GM23248 (cell line): Measurements from ENCODE around the gene TRIML2. TPM values are rescaled to one million over a fixed set of nuclear protein-coding genes. Genes with fewer than 3 reads are reported as not detected.

Experiments
- DNase-seq: peaks from one replicate; pipeline ENCODE4 v3.0.0-alpha.2; 2015
- H2AFZ ChIP-seq: fragments of 200-600 bp; sonication (generic); 2 replicates; pipeline ENCODE4 v1.6.1; 2016; ENCODE audit warnings: antibody characterized with exemption
- H3F3A ChIP-seq: fragments of 200-600 bp; sonication (generic); 2 replicates; pipeline ENCODE4 v1.6.1; 2016; ENCODE audit warnings: mild to moderate bottlenecking, antibody characterized with exemption, mixed run types; ENCODE audit not compliant: insufficient read depth
- H3K27ac ChIP-seq: fragments of 200-600 bp; sonication (generic); 2 replicates; pipeline ENCODE4 v1.5.1; 2016; ENCODE audit warnings: mild to moderate bottlenecking
- H3K27me3 ChIP-seq: fragments of 200-600 bp; sonication (generic); replicated peaks from 2 replicates; pipeline ENCODE4 v1.6.1; 2016; ENCODE audit warnings: mild to moderate bottlenecking; ENCODE audit not compliant: insufficient read depth
- H3K36me3 ChIP-seq: fragments of 200-600 bp; sonication (generic); 2 replicates; pipeline ENCODE4 v1.6.1; 2016; ENCODE audit warnings: low read depth, mild to moderate bottlenecking
- H3K4me1 ChIP-seq: fragments of 200-600 bp; sonication (generic); 2 replicates; pipeline ENCODE4 v1.6.1; 2016; ENCODE audit warnings: mild to moderate bottlenecking; ENCODE audit not compliant: insufficient read depth
- H3K4me2 ChIP-seq: fragments of 200-600 bp; sonication (generic); one replicate; pipeline ENCODE4 v1.6.1; 2016; ENCODE audit warnings: mild to moderate bottlenecking; ENCODE audit not compliant: unreplicated experiment
- H3K4me3 ChIP-seq: fragments of 200-600 bp; sonication (generic); 2 replicates; pipeline ENCODE4 v1.5.1; 2016; ENCODE audit warnings: mild to moderate bottlenecking
- H3K79me2 ChIP-seq: fragments of 200-600 bp; sonication (generic); 2 replicates; pipeline ENCODE4 v1.6.1; 2016; ENCODE audit warnings: mild to moderate bottlenecking; ENCODE audit not compliant: insufficient read depth
- H3K9ac ChIP-seq: fragments of 200-600 bp; sonication (generic); 2 replicates; pipeline ENCODE4 v1.6.1; 2016; ENCODE audit warnings: mild to moderate bottlenecking
- H3K9me2 ChIP-seq: fragments of 200-600 bp; sonication (generic); 2 replicates; pipeline ENCODE4 v1.6.1; 2016; ENCODE audit warnings: mixed run types, mild to moderate bottlenecking, moderate library complexity; ENCODE audit not compliant: insufficient read depth
- H3K9me3 ChIP-seq: fragments of 200-600 bp; sonication (generic); one replicate; pipeline ENCODE4 v1.6.1; 2017; ENCODE audit warnings: low read depth
- H4K20me1 ChIP-seq: fragments of 200-600 bp; sonication (generic); 2 replicates; pipeline ENCODE4 v1.6.0; 2016; ENCODE audit not compliant: insufficient read depth
- EZH2 ChIP-seq: fragments of 200-600 bp; sonication (generic); IDR thresholded peaks from 2 replicates; pipeline ENCODE4 v1.6.1; 2018; ENCODE audit warnings: antibody characterized with exemption, mild to moderate bottlenecking; ENCODE audit not compliant: insufficient read depth, poor library complexity, severe bottlenecking
- EZH2phosphoT487 ChIP-seq: fragments of 200-600 bp; sonication (generic); IDR thresholded peaks from 2 replicates; pipeline ENCODE4 v1.6.1; 2018; ENCODE audit warnings: antibody characterized with exemption, moderate library complexity, mild to moderate bottlenecking, low read depth; ENCODE audit not compliant: insufficient read depth
- WGBS, 2 experiments: methylation state at CpG; one replicate each; pipeline ENCODE4 v1.1.6; 2015 to 2017; ENCODE audit warnings: low lambda C conversion rate in 2 of 2, low coverage in 1 of 2; ENCODE audit errors: missing lambda C conversion rate in 2 of 2; 5-methylcytosine and 5-hydroxymethylcytosine counted together
- in situ Hi-C: fragments of 300-500 bp; cut with MboI; formaldehyde crosslinking; loops from 2 replicates; pipeline ENCODE4 v1.15.0; 2020
- polyA plus RNA-seq: library from polyadenylated mRNA; unstranded; fragments of >200 nt; fragmentation: Nextera tagmentation; extraction: Ambion mirVana; gene quantifications from 2 replicates; pipeline ENCODE4 v1.2.1, GENCODE V29; 2016
- total RNA-seq: library from RNA; depleted of rRNA; stranded (reverse); fragments of >200 nt; shearing (Covaris generic); gene quantifications from 2 replicates; pipeline ENCODE4 v1.2.3, GENCODE V29; 2014

Gene TRIML2
- total and polyA plus RNA-seq, 2 experiments from 2014 or later, result not detected

DNA sequence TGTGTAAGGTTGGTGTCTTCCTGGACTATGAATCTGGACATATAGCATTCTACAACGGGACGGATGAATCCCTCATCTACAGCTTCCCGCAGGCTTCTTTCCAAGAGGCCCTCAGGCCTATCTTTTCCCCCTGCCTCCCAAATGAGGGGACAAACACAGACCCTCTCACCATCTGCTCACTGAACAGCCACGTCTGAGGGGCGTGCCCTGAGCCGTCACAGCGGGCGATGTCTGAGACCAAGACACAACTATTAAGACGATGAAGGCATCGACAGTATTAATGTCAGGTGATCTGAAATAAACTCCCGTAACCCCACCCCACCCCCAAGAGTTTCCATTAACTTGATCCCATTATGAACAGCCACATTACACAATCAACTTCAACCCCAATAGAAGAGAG is 37.8 kb upstream of the TRIML2 start:
- no peaks in the 10 kb centered on the region for H3K4me1 ChIP-seq
- no peak for DNase-seq
- 57 to 58% methylated on average over 11 of the region's 11 CpGs for WGBS, 2 experiments
- H3K9me2 ChIP-seq, result no peaks in the 10 kb centered on the region
- H3K27me3 ChIP-seq, result no peaks in the 10 kb centered on the region
- H3K9ac ChIP-seq, result no peak overlapping the region
- no peak overlapping the region for H3K27ac ChIP-seq
- H2AFZ ChIP-seq, result no peak overlapping the region
- no peaks in the 10 kb centered on the region for H3K79me2 ChIP-seq
- in situ Hi-C loops, result no loop called here
- no peak overlapping the region for H3K4me2 ChIP-seq
- H4K20me1 ChIP-seq, result no peaks in the 10 kb centered on the region
- H3K9me3 ChIP-seq, result no peaks in the 10 kb centered on the region
- H3F3A ChIP-seq, result no peaks in the 10 kb centered on the region
- no peaks in the 10 kb centered on the region for H3K36me3 ChIP-seq
- TF ChIP-seq EZH2phosphoT487 (no peak), EZH2 (no peak)
- H3K4me3 ChIP-seq, result no peak overlapping the region

GRCh38 chr4:188146618-188147017 is 37.2 kb upstream of the TRIML2 start:
- Histone ChIP-seq H3K27ac (no peak overlapping the region), H3F3A (no peaks in the 10 kb centered on the region), H3K9ac (no peak overlapping the region), H3K36me3 (no peaks in the 10 kb centered on the region), H3K27me3 (no peaks in the 10 kb centered on the region), H4K20me1 (no peaks in the 10 kb centered on the region), H3K79me2 (no peaks in the 10 kb centered on the region), H3K4me2 (no peak overlapping the region), H3K4me1 (no peaks in the 10 kb centered on the region), H2AFZ (no peak overlapping the region), H3K9me3 (no peaks in the 10 kb centered on the region), H3K9me2 (no peaks in the 10 kb centered on the region), H3K4me3 (no peak overlapping the region)
- WGBS, 2 experiments, result 47 to 57% methylated on average over 11 of the region's 11 CpGs
- TF ChIP-seq EZH2phosphoT487 (no peak), EZH2 (no peak)
- in situ Hi-C loops, result no loop called here
- no peak for DNase-seq

- no peak overlapping the region for H3K4me2 ChIP-seq
- H3K36me3 ChIP-seq, result no peaks in the 10 kb centered on the region
- in situ Hi-C loops, result no loop called here
- no peak overlapping the region for H2AFZ ChIP-seq
- no peak overlapping the region for H3K27ac ChIP-seq
- no peaks in the 10 kb centered on the region for H3K9me2 ChIP-seq
- DNase-seq, result no peak
- H3K4me1 ChIP-seq, result no peaks in the 10 kb centered on the region
- H3K27me3 ChIP-seq, result no peaks in the 10 kb centered on the region
- no peaks in the 10 kb centered on the region for H4K20me1 ChIP-seq
- 27 to 33% methylated on average over 10 of the region's 10 CpGs for WGBS, 2 experiments
- H3K9me3 ChIP-seq, result no peaks in the 10 kb centered on the region
- no peaks in the 10 kb centered on the region for H3F3A ChIP-seq
- H3K79me2 ChIP-seq, result no peaks in the 10 kb centered on the region
- no peak overlapping the region for H3K9ac ChIP-seq
- TF ChIP-seq EZH2 (no peak), EZH2phosphoT487 (no peak)
- H3K4me3 ChIP-seq, result no peak overlapping the region
These were observed 36.2 kb upstream of the TRIML2 start for GRCh38 chr4:188145601-188146000.

GRCh38 chr4:188143731-188144130 is 34.3 kb upstream of the TRIML2 start:
- in situ Hi-C loops, result no loop called here

DNA sequence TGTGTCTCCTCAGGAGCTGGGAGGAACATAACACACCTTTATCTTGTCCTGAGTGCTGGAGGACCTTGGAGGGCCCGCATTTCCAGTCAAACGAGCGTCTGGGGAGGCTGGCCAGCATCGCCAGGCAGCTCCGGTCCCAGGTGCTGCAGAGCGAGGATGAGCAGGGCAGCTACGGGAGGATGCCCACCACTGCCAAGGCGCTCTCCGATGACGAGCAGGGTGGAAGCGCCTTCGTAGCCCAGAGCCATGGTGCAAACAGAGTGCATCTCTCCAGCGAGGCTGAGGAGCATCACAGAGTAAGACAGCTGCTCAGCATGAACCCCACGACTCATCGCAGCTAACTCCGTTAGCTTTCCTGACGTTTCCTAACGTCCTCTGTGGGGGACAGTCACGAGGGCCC is 30.3 kb upstream of the TRIML2 start:
- Histone ChIP-seq H2AFZ (no peak overlapping the region), H3F3A (no peaks in the 10 kb centered on the region), H3K9me3 (no peaks in the 10 kb centered on the region), H3K9me2 (no peaks in the 10 kb centered on the region), H3K9ac (no peak overlapping the region), H3K4me1 (no peaks in the 10 kb centered on the region), H3K36me3 (no peaks in the 10 kb centered on the region), H3K27ac (no peak overlapping the region), H3K79me2 (no peaks in the 10 kb centered on the region), H3K4me3 (no peak overlapping the region), H4K20me1 (no peaks in the 10 kb centered on the region), H3K4me2 (no peak overlapping the region), H3K27me3 (no peaks in the 10 kb centered on the region)
- no peak for DNase-seq
- in situ Hi-C loops, result no loop called here
- no peak for TF ChIP-seq EZH2phosphoT487
- TF ChIP-seq EZH2, result no peak
- 62% methylated on average over 19 of the region's 19 CpGs for WGBS, 2 experiments

More at GRCh38 chr4:188143731-188144130, 34.3 kb upstream of the TRIML2 start:
- TF ChIP-seq EZH2phosphoT487 (no peak), EZH2 (no peak)
- no peaks in the 10 kb centered on the region for H3K79me2 ChIP-seq
- H4K20me1 ChIP-seq, result no peaks in the 10 kb centered on the region
- WGBS, 2 experiments, result 35 to 38% methylated on average over 11 of the region's 11 CpGs
- no peaks in the 10 kb centered on the region for H3K9me2 ChIP-seq
- no peak overlapping the region for H3K9ac ChIP-seq
- H3F3A ChIP-seq, result no peaks in the 10 kb centered on the region
- H2AFZ ChIP-seq, result no peak overlapping the region
- H3K9me3 ChIP-seq, result no peaks in the 10 kb centered on the region
- no peaks in the 10 kb centered on the region for H3K36me3 ChIP-seq
- H3K4me3 ChIP-seq, result no peak overlapping the region
- H3K4me2 ChIP-seq, result no peak overlapping the region
- no peaks in the 10 kb centered on the region for H3K27me3 ChIP-seq
- DNase-seq, result no peak
- H3K4me1 ChIP-seq, result no peaks in the 10 kb centered on the region
- no peak overlapping the region for H3K27ac ChIP-seq
